ENCODE measurements around the gene MRPL54. TPM values are rescaled to one million over a fixed set of nuclear protein-coding genes. Genes with fewer than 3 reads are reported as not detected.

MRPL54 gene
- total and polyA plus RNA-seq, 3 donors from 2014 or later = 42.4 to 96.4 (median 57.4) TPM

- Histone ChIP-seq H3K27ac (no peak overlapping the region), H3K36me3 (ENCODE audit: low read depth, missing control alignments) (no peaks in the 10 kb centered on the region), H3K4me1 (no peaks in the 10 kb centered on the region), H3K4me3 (no peak overlapping the region), H3K9me3 (no peaks in the 10 kb centered on the region), H3K27me3 (no peaks in the 10 kb centered on the region)
- 68 to 74% methylated on average over 10 of the region's 10 CpGs for WGBS, 2 donors
- TF ChIP-seq POLR2A (IDR thresholded peaks at IDR 0.05) (no peak), CTCF (IDR thresholded peaks at IDR 0.05) (no peak)
- intact Hi-C loops (cut with DNase I; ENCODE audit: low total_unique reads) = no loop called here
- no peak for DNase-seq
Observed at GRCh38 chr19:3803986-3804385, 41.5 kb downstream of the MRPL54 start.

GRCh38 chr19:3804429-3804828 lies 41.9 kb downstream of the MRPL54 start:
- no peak overlapping the region for H3K27ac ChIP-seq
- no peak for TF ChIP-seq CTCF (IDR thresholded peaks at IDR 0.05)
- TF ChIP-seq POLR2A (IDR thresholded peaks at IDR 0.05) = no peak
- intact Hi-C loops (cut with DNase I; ENCODE audit: low total_unique reads) = no loop called here
- no peaks in the 10 kb centered on the region for H3K4me1 ChIP-seq
- DNase-seq = no peak
- H3K36me3 ChIP-seq (ENCODE audit: low read depth, missing control alignments) = no peaks in the 10 kb centered on the region
- no peaks in the 10 kb centered on the region for H3K9me3 ChIP-seq
- 68 to 72% methylated on average over 6 to 13 of the region's 13 CpGs for WGBS, 2 donors
- H3K27me3 ChIP-seq = no peaks in the 10 kb centered on the region
- no peak overlapping the region for H3K4me3 ChIP-seq

- no peak for DNase-seq
- no peak for TF ChIP-seq POLR2A (IDR thresholded peaks at IDR 0.05)
- no peak for TF ChIP-seq CTCF (IDR thresholded peaks at IDR 0.05)
- WGBS, 2 donors = 88 to 95% methylated on average over 24 to 29 of the region's 29 CpGs
- no peak overlapping the region for H3K27ac ChIP-seq
- intact Hi-C loops (cut with DNase I; ENCODE audit: low total_unique reads) = no loop called here
- H3K4me3 ChIP-seq = no peak overlapping the region
- no peaks in the 10 kb centered on the region for H3K27me3 ChIP-seq
- H3K4me1 ChIP-seq = no peaks in the 10 kb centered on the region
- H3K36me3 ChIP-seq (ENCODE audit: low read depth, missing control alignments) = no peaks in the 10 kb centered on the region
- H3K9me3 ChIP-seq = no peaks in the 10 kb centered on the region
Observed at GRCh38 chr19:3805859-3806258, 43.4 kb downstream of the MRPL54 start.

- H3K27me3 ChIP-seq = no peaks in the 10 kb centered on the region
- WGBS, 2 donors = 74 to 96% methylated on average over 4 to 19 of the region's 19 CpGs
- no peaks in the 10 kb centered on the region for H3K4me1 ChIP-seq
- no peak for DNase-seq
- no peaks in the 10 kb centered on the region for H3K9me3 ChIP-seq
- no peak overlapping the region for H3K4me3 ChIP-seq
- no peak overlapping the region for H3K27ac ChIP-seq
- TF ChIP-seq CTCF (IDR thresholded peaks at IDR 0.05) (no peak), POLR2A (IDR thresholded peaks at IDR 0.05) (no peak)
- H3K36me3 ChIP-seq (ENCODE audit: low read depth, missing control alignments) = no peaks in the 10 kb centered on the region
- intact Hi-C loops (cut with DNase I; ENCODE audit: low total_unique reads) = no loop called here
Observed at GRCh38 chr19:3807131-3807480, 44.6 kb downstream of the MRPL54 start.

GRCh38 chr19:3807574-3808354 lies 45.3 kb downstream of the MRPL54 start:
- TF ChIP-seq POLR2A (IDR thresholded peaks at IDR 0.05) (no peak), CTCF (IDR thresholded peaks at IDR 0.05) (no peak)
- Histone ChIP-seq H3K9me3 (no peaks in the 10 kb centered on the region), H3K27ac (no peak overlapping the region), H3K36me3 (ENCODE audit: low read depth, missing control alignments) (no peaks in the 10 kb centered on the region), H3K4me1 (no peaks in the 10 kb centered on the region), H3K27me3 (no peaks in the 10 kb centered on the region), H3K4me3 (no peak overlapping the region)
- 81 to 91% methylated on average over 23 to 35 of the region's 35 CpGs for WGBS, 2 donors
- DNase-seq = no peak
- intact Hi-C loops (cut with DNase I; ENCODE audit: low total_unique reads) = no loop called here

All from testis (tissue), 3 donors.